ENCODE measurements around the gene MYOT. TPM values are rescaled to one million over a fixed set of nuclear protein-coding genes. Genes with fewer than 3 reads are reported as not detected.

Gene MYOT
- total RNA-seq, 2 donors from 2014 or later, result 16.3 to 16.4 TPM

DNA sequence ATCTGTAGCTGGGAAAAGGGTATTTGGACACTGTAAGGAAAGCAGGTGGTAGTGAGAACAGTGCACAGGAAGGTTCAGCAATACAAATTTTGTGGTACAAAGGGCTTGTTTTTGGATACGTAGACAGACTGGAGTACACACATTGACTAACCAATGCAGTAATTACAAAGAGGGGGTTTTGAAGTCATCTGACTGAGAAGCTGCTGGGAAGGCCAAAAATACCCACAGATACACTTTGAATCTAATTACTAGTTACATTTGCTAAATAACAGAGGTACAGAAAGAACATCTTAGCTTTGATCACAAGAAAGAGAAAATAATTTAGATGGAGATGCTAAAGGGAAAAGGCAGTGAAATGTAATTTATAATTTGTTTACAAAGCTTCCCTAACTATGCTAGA, 67.5 kb downstream of the MYOT start:
- Histone ChIP-seq H3K27ac (peak overlapping the region in 1 of 2 donors; percentile 20), H3K4me1 (ENCODE audit: control insufficient read depth in 1 of 2, low read depth in 2 of 2) (peaks cover 8 to 37% of the 10 kb centered on the region in 2 donors)
- no peak for ATAC-seq (ENCODE audit: insufficient number of reproducible peaks, low FRiP score, low read depth)

GRCh38 chr5:137935694-137936093, 68.0 kb downstream of the MYOT start:
- H3K27me3 ChIP-seq (replicated peaks; ENCODE audit: insufficient read depth), result no peaks in the 10 kb centered on the region
- H3K9me3 ChIP-seq, result no peaks in the 10 kb centered on the region
- H3K4me1 ChIP-seq (ENCODE audit: control insufficient read depth in 1 of 2, low read depth in 2 of 2), result peaks cover 8 to 37% of the 10 kb centered on the region in 2 donors
- DNase-seq (ENCODE audit: low spot score) (no peak), ATAC-seq (ENCODE audit: insufficient number of reproducible peaks, low FRiP score, low read depth) (no peak)
- peak overlapping the region in 1 of 2 donors; percentile 20 for H3K27ac ChIP-seq
- peaks cover 17% of the 10 kb centered on the region for H3K36me3 ChIP-seq
- no peak overlapping the region for H3K4me3 ChIP-seq
- no peak for TF ChIP-seq CTCF (IDR thresholded peaks at IDR 0.05)

More for the DNA sequence above, 67.5 kb downstream of the MYOT start:
- Histone ChIP-seq H3K36me3 (peaks cover 15% of the 10 kb centered on the region), H3K4me3 (no peak overlapping the region), H3K27me3 (replicated peaks; ENCODE audit: insufficient read depth) (no peaks in the 10 kb centered on the region), H3K9me3 (no peaks in the 10 kb centered on the region)
- DNase-seq (ENCODE audit: low spot score), result no peak
- TF ChIP-seq CTCF (IDR thresholded peaks at IDR 0.05), result no peak

Other genes with a start within 250 kb of the MYOT start
- 10 to 100 TPM in 1 of 2 donors, 1 to 10 TPM in 1; 9.1 to 12.8 TPM for gene KLHL3, start 131.8 kb upstream of the MYOT start, total RNA-seq
- 10 to 100 TPM in 1 of 2 donors, 1 to 10 TPM in 1; 9.3 to 14.9 TPM for gene HNRNPA0, start 113.5 kb upstream of the MYOT start, total RNA-seq
- not detected for gene PKD2L2, start 21.6 kb downstream of the MYOT start, total RNA-seq
- gene FAM13B, start 165.2 kb downstream of the MYOT start, total RNA-seq, result 100 to 1,000 TPM in 1 of 2 donors, 10 to 100 TPM in 1; 65.1 to 134 TPM
- not detected for gene WNT8A, start 216.2 kb downstream of the MYOT start, total RNA-seq